DOHH2 (cell line): ENCODE results near the gene TMEM184A.

ENCODE experiments used
- H3F3A ChIP-seq: fragments of 200-600 bp; sonication (generic), shearing (Covaris generic); 2 replicates; pipeline ENCODE4 v1.6.0; 2016; ENCODE audit warnings: antibody characterized with exemption, mild to moderate bottlenecking; ENCODE audit not compliant: control insufficient read depth, insufficient read depth
- H3K27ac ChIP-seq: fragments of 200-600 bp; sonication (generic); 2 replicates; pipeline ENCODE4 v1.5.1; 2014; ENCODE audit warnings: low read depth, mild to moderate bottlenecking, low read length, moderate library complexity
- H3K27me3 ChIP-seq: fragments of 200-600 bp; sonication (generic); 2 replicates; pipeline ENCODE4 v1.6.1; 2014; ENCODE audit warnings: mild to moderate bottlenecking, low read length, mixed read lengths; ENCODE audit not compliant: control insufficient read depth
- H3K36me3 ChIP-seq: fragments of 200-600 bp; sonication (generic); 2 replicates; pipeline ENCODE4 v1.6.1; 2014; ENCODE audit warnings: mild to moderate bottlenecking, low read length, moderate library complexity, mixed read lengths; ENCODE audit not compliant: control insufficient read depth
- H3K4me1 ChIP-seq: fragments of 200-600 bp; sonication (generic); 2 replicates; pipeline ENCODE4 v1.6.1; 2014; ENCODE audit warnings: mild to moderate bottlenecking, low read length, mixed read lengths; ENCODE audit not compliant: control insufficient read depth
- H3K4me2 ChIP-seq: fragments of 200-600 bp; sonication (generic); 2 replicates; pipeline ENCODE4 v1.6.0; 2014; ENCODE audit warnings: mild to moderate bottlenecking, low read length, moderate library complexity
- H3K4me3 ChIP-seq: fragments of 200-600 bp; sonication (generic); 2 replicates; pipeline ENCODE4 v1.5.1; 2014; ENCODE audit warnings: mild to moderate bottlenecking, low read length, mixed read lengths
- H3K79me2 ChIP-seq: fragments of 200-600 bp; sonication (generic); 2 replicates; pipeline ENCODE4 v1.6.1; 2014; ENCODE audit warnings: mild to moderate bottlenecking, low read length, mixed read lengths; ENCODE audit not compliant: control insufficient read depth
- H3K9me2 ChIP-seq: fragments of 200-600 bp; sonication (generic); replicated peaks from 2 replicates; pipeline ENCODE4 v1.6.1; 2014; ENCODE audit warnings: mild to moderate bottlenecking, low read length, mixed read lengths; ENCODE audit not compliant: control insufficient read depth
- H3K9me3 ChIP-seq: fragments of 200-600 bp; sonication (generic); 2 replicates; pipeline ENCODE4 v1.6.1; 2014; ENCODE audit warnings: antibody characterized with exemption, low read length, mixed read lengths; ENCODE audit not compliant: control insufficient read depth, insufficient read depth
- H4K20me1 ChIP-seq: fragments of 200-600 bp; sonication (generic); 2 replicates; pipeline ENCODE4 v1.6.0; 2014; ENCODE audit warnings: low read depth, mild to moderate bottlenecking, antibody characterized with exemption, low read length, moderate library complexity; ENCODE audit not compliant: control insufficient read depth, insufficient read depth
- EZH2phosphoT487 ChIP-seq: fragments of 200-600 bp; sonication (generic); IDR thresholded peaks from 2 replicates; pipeline ENCODE4 v1.6.1; 2017; ENCODE audit warnings: borderline replicate concordance, mild to moderate bottlenecking, antibody characterized with exemption, low read length, moderate library complexity, mixed read lengths
- TF ChIP-seq, protein P1 (sequence below): fragments of 200-600 bp; sonication (generic); IDR thresholded peaks from one replicate; pipeline ENCODE4 v1.5.1; 2014; ENCODE audit warnings: antibody characterized with exemption, mild to moderate bottlenecking, low read depth, low read length; ENCODE audit not compliant: poor library complexity, severe bottlenecking

The TMEM184A gene

DNA sequence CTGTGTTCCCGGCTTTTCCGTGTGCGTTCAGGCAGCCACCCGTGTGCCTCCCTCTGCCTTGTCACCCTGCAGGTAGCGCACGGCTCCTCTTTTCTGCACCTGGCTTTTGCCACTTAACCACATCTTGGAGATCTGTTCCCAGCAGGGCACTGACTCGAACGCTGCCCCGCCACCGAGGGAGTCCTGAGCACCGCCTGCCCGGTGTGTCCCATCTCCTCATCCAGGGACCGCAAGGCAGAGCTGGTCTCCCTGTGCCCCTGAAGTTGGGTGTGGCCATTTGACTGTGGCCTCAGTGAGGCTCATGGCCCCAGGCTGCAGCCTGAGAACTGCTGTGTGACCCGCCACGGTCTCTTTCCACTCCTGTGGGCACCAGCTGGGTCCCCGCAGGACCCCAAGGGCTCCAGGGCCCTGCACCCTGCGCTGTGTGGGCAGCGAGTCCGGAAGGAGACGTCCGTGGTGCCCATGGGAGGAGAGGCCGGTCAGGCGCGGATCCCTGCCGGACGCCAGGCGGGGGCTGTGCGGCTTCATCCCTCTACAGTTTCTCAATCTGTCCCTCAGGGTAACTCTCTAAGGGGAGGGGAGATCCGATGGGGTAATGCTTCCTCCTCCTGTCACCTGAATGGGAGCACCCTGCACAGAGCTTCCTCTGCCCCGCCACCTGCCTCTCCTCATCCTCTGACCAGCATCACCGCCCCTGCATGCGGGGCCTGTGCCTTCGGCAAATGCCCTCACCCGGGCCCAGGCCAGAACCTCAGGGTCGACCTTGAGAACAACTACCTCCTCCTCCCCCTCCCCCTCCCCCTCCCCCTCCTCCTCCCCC lies 50.1 kb downstream of the TMEM184A start:
- Histone ChIP-seq H3K4me3 (peak overlapping the region; percentile 92), H3K9me3 (no peaks in the 10 kb centered on the region), H4K20me1 (peaks cover 25% of the 10 kb centered on the region; the same call in 1 of the 2 replicates), H3K27me3 (no peaks in the 10 kb centered on the region), H3K79me2 (peaks cover 45% of the 10 kb centered on the region), H3K9me2 (no peaks in the 10 kb centered on the region), H3F3A (peaks cover 36% of the 10 kb centered on the region), H3K4me2 (peak overlapping the region; percentile 100), H3K4me1 (peaks cover 77% of the 10 kb centered on the region), H3K36me3 (peaks cover 34% of the 10 kb centered on the region), H3K27ac (peak overlapping the region; percentile 96)
- TF ChIP-seq, protein P1, sequence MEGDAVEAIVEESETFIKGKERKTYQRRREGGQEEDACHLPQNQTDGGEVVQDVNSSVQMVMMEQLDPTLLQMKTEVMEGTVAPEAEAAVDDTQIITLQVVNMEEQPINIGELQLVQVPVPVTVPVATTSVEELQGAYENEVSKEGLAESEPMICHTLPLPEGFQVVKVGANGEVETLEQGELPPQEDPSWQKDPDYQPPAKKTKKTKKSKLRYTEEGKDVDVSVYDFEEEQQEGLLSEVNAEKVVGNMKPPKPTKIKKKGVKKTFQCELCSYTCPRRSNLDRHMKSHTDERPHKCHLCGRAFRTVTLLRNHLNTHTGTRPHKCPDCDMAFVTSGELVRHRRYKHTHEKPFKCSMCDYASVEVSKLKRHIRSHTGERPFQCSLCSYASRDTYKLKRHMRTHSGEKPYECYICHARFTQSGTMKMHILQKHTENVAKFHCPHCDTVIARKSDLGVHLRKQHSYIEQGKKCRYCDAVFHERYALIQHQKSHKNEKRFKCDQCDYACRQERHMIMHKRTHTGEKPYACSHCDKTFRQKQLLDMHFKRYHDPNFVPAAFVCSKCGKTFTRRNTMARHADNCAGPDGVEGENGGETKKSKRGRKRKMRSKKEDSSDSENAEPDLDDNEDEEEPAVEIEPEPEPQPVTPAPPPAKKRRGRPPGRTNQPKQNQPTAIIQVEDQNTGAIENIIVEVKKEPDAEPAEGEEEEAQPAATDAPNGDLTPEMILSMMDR = peak; percentile 36
- no peak for TF ChIP-seq EZH2phosphoT487

DNA sequence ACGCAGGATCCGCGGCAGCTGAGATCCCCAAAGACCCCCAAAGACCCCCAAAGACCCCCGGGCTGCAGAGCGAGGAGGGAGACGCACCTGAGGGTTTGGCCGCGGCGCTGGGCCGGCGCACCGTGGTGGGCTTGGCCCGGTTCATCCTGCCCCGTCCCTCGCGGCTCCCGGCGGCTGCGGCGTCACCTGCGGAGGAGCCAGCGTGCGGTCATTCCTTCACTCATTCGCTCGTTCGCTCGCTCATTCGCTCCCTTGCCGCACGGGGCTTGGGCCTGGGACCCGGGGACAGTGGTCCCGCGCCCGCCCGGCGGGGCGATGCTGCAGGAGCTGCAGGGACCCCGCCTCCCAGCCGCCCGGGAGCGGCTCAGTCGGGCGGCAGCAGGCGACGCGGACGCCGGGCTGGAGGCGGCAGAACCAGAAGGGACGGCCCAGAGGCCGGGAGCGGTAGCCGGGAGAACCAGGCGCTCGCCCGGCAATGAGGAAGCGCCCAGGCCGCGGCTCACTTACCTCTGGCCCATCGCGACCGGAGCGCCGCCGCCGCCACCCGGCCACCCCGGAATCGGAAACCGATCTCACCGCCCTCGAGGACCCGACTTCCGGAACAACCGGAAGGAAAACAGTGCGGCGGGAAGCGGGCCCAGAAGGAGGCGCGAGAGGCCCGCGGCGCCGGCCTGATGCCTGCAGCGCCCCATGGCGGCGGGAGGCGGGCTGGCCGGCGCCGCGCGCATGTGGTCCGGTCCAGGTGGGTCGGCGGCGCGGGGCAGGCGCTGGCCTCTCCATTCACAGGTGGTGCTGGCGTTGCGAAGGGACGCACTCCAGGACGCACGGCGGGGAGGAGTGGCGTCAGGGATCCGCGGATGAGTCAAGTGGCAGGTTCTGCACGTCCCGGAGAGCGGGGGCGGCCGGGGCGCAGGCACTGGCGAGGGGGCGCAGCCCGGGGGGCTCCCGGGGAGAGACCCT lies 51.9 kb downstream of the TMEM184A start, which contains the start of gene INTS1:
TSS of gene INTS1 (minus strand) at position 574 of the 960 bp plus-strand sequence. CDS start at position 145, 429 bp downstream.
- TF ChIP-seq, protein P1 = peak; percentile 95
- TF ChIP-seq EZH2phosphoT487 = no peak
- peak within 1 kb of the TSS; percentile 92 for H3K4me3 ChIP-seq
- peaks cover 25% of the 10 kb centered on the region; the same call in 1 of the 2 replicates for H4K20me1 ChIP-seq
- H3K27ac ChIP-seq = peak within 1 kb of the TSS; percentile 96
- H3K4me1 ChIP-seq = peaks cover 58% of the 10 kb centered on the region
- peaks cover 49% of the 10 kb centered on the region for H3K79me2 ChIP-seq
- H3K36me3 ChIP-seq = peaks cover 51% of the 10 kb centered on the region
- H3K4me2 ChIP-seq = peak within 1 kb of the TSS; percentile 100
- H3K9me2 ChIP-seq = no peaks in the 10 kb centered on the region
- H3F3A ChIP-seq = peaks cover 33% of the 10 kb centered on the region
- no peaks in the 10 kb centered on the region for H3K27me3 ChIP-seq
- no peaks in the 10 kb centered on the region for H3K9me3 ChIP-seq

GRCh38 chr7:1503390-1503789 lies 52.6 kb downstream of the TMEM184A start:
- no peak overlapping the region for H3K27ac ChIP-seq
- H3K79me2 ChIP-seq = peaks cover 49% of the 10 kb centered on the region
- H3K4me2 ChIP-seq = peak overlapping the region; percentile 100
- H3K9me2 ChIP-seq = no peaks in the 10 kb centered on the region
- H3K4me1 ChIP-seq = peaks cover 52% of the 10 kb centered on the region
- H4K20me1 ChIP-seq = peaks cover 25% of the 10 kb centered on the region; the same call in 1 of the 2 replicates
- TF ChIP-seq EZH2phosphoT487 = no peak
- TF ChIP-seq, protein P1 = no peak
- H3F3A ChIP-seq = peaks cover 27% of the 10 kb centered on the region
- H3K9me3 ChIP-seq = no peaks in the 10 kb centered on the region
- no peaks in the 10 kb centered on the region for H3K27me3 ChIP-seq
- peaks cover 51% of the 10 kb centered on the region for H3K36me3 ChIP-seq
- H3K4me3 ChIP-seq = peak overlapping the region; percentile 92
